ENCODE data around the gene GABRG3. TPM values are rescaled to one million over a fixed set of nuclear protein-coding genes. Genes with fewer than 3 reads are reported as not detected.

The GABRG3 gene
- total and polyA plus RNA-seq, 10 of the 15 experiments (the other 5 are each of a cell fraction or from before 2014, with no cell fraction given), result 0.15 TPM; not detected in 9

DNA sequence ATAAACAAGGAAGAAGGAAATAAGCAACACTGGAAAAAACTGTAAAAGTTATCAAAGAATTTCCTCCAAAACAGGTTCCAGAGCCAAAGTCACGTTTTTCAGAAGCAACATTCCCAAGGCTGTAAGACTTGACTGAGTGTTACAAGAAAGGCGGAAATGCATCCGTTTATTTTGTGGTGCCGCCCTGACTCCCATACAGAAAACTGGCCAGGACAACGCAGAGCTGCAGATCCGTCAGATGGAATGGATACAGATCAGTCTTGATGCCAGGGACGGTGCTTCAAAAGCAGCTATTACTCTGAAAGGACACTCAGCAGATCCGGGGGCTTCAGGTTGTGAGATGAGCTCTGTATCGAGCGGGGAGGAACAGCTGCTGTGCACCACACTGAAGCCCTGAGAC is 83.4 kb downstream of the GABRG3 start:
- Histone ChIP-seq H3K9me3 (replicated peaks; ENCODE audit: control insufficient read depth, insufficient read depth, low read length) (no peaks in the 10 kb centered on the region; the same call in 2 of the 3 replicates), H3K27me3 (replicated peaks in 1 of 2; ENCODE audit: control insufficient read depth in 2 of 2, insufficient read depth in 2 of 2, low read length in 1 of 2) (no peaks in the 10 kb centered on the region), H2AFZ (ENCODE audit: control insufficient read depth, low read depth, low read length) (no peak overlapping the region), H3K4me2 (ENCODE audit: control insufficient read depth, insufficient read depth) (no peak overlapping the region), H3K4me3 (no peak overlapping the region), H3K4me1 (ENCODE audit: control insufficient read depth, insufficient read depth, low read length) (no peaks in the 10 kb centered on the region), H3K36me3 (ENCODE audit: control insufficient read depth in 2 of 2, insufficient read depth in 2 of 2, low read length in 1 of 2) (no peaks in the 10 kb centered on the region), H3K9ac (ENCODE audit: control insufficient read depth, insufficient read depth, low read length) (no peak overlapping the region), H3K79me2 (ENCODE audit: control insufficient read depth, insufficient read depth, low read length) (no peaks in the 10 kb centered on the region), H4K20me1 (ENCODE audit: control insufficient read depth, insufficient read depth) (no peaks in the 10 kb centered on the region), H3K27ac (ENCODE audit: control insufficient read depth, insufficient read depth) (no peak overlapping the region)
- in situ Hi-C loops (cut with MboI) (no loop called here), intact Hi-C loops (cut with micrococcal nuclease; ENCODE audit: unreplicated experiment) (no loop called here)
- no TSS peak for BruUV-seq (replicated peaks)
- POLR2A ChIA-PET, result no interaction called here
- CTCF ChIA-PET, result no interaction called here
- FAIRE-seq (no peak), DNase-seq (ENCODE audit: low read depth, low spot score) (no peak), ATAC-seq (no peak)
- WGBS (ENCODE audit: insufficient coverage, insufficient replicate concordance, low lambda C conversion rate, missing lambda C conversion rate), result 27% methylated on average over 10 of the region's 10 CpGs
- SMC1A ChIA-PET (ENCODE audit: uncharacterized antibody, unreplicated experiment), result no interaction called here
- RAD21 ChIA-PET (ENCODE audit: unreplicated experiment), result no interaction called here
- TF ChIP-seq, protein P1, sequence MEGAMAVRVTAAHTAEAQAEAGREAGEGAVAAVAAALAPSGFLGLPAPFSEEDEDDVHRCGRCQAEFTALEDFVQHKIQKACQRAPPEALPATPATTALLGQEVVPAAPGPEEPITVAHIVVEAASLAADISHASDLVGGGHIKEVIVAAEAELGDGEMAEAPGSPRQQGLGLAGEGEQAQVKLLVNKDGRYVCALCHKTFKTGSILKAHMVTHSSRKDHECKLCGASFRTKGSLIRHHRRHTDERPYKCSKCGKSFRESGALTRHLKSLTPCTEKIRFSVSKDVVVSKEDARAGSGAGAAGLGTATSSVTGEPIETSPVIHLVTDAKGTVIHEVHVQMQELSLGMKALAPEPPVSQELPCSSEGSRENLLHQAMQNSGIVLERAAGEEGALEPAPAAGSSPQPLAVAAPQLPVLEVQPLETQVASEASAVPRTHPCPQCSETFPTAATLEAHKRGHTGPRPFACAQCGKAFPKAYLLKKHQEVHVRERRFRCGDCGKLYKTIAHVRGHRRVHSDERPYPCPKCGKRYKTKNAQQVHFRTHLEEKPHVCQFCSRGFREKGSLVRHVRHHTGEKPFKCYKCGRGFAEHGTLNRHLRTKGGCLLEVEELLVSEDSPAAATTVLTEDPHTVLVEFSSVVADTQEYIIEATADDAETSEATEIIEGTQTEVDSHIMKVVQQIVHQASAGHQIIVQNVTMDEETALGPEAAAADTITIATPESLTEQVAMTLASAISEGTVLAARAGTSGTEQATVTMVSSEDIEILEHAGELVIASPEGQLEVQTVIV (IDR thresholded peaks at IDR 0.05; ENCODE audit: borderline replicate concordance, partially characterized antibody), result no peak
- TF ChIP-seq YY1 (IDR thresholded peaks at IDR 0.05; ENCODE audit: low read depth, low read length) (no peak), SPI1 (IDR thresholded peaks at IDR 0.05; ENCODE audit: borderline replicate concordance, insufficient read depth, low read depth, low read length) (no peak), EP300 (IDR thresholded peaks at IDR 0.05; ENCODE audit: borderline replicate concordance in 1 of 2, control insufficient read depth in 1 of 2, low read depth in 2 of 2, low read length in 2 of 2) (no peak)
- TF ChIP-seq, protein P2, sequence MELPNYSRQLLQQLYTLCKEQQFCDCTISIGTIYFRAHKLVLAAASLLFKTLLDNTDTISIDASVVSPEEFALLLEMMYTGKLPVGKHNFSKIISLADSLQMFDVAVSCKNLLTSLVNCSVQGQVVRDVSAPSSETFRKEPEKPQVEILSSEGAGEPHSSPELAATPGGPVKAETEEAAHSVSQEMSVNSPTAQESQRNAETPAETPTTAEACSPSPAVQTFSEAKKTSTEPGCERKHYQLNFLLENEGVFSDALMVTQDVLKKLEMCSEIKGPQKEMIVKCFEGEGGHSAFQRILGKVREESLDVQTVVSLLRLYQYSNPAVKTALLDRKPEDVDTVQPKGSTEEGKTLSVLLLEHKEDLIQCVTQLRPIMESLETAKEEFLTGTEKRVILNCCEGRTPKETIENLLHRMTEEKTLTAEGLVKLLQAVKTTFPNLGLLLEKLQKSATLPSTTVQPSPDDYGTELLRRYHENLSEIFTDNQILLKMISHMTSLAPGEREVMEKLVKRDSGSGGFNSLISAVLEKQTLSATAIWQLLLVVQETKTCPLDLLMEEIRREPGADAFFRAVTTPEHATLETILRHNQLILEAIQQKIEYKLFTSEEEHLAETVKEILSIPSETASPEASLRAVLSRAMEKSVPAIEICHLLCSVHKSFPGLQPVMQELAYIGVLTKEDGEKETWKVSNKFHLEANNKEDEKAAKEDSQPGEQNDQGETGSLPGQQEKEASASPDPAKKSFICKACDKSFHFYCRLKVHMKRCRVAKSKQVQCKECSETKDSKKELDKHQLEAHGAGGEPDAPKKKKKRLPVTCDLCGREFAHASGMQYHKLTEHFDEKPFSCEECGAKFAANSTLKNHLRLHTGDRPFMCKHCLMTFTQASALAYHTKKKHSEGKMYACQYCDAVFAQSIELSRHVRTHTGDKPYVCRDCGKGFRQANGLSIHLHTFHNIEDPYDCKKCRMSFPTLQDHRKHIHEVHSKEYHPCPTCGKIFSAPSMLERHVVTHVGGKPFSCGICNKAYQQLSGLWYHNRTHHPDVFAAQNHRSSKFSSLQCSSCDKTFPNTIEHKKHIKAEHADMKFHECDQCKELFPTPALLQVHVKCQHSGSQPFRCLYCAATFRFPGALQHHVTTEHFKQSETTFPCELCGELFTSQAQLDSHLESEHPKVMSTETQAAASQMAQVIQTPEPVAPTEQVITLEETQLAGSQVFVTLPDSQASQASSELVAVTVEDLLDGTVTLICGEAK (IDR thresholded peaks at IDR 0.05; ENCODE audit: borderline replicate concordance), result no peak
- TF ChIP-seq, protein P3, sequence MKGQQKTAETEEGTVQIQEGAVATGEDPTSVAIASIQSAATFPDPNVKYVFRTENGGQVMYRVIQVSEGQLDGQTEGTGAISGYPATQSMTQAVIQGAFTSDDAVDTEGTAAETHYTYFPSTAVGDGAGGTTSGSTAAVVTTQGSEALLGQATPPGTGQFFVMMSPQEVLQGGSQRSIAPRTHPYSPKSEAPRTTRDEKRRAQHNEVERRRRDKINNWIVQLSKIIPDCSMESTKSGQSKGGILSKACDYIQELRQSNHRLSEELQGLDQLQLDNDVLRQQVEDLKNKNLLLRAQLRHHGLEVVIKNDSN (IDR thresholded peaks at IDR 0.05; ENCODE audit: borderline replicate concordance, extremely low read length, insufficient read depth, low read depth, low read length), result no peak
- TF ChIP-seq, protein P4, sequence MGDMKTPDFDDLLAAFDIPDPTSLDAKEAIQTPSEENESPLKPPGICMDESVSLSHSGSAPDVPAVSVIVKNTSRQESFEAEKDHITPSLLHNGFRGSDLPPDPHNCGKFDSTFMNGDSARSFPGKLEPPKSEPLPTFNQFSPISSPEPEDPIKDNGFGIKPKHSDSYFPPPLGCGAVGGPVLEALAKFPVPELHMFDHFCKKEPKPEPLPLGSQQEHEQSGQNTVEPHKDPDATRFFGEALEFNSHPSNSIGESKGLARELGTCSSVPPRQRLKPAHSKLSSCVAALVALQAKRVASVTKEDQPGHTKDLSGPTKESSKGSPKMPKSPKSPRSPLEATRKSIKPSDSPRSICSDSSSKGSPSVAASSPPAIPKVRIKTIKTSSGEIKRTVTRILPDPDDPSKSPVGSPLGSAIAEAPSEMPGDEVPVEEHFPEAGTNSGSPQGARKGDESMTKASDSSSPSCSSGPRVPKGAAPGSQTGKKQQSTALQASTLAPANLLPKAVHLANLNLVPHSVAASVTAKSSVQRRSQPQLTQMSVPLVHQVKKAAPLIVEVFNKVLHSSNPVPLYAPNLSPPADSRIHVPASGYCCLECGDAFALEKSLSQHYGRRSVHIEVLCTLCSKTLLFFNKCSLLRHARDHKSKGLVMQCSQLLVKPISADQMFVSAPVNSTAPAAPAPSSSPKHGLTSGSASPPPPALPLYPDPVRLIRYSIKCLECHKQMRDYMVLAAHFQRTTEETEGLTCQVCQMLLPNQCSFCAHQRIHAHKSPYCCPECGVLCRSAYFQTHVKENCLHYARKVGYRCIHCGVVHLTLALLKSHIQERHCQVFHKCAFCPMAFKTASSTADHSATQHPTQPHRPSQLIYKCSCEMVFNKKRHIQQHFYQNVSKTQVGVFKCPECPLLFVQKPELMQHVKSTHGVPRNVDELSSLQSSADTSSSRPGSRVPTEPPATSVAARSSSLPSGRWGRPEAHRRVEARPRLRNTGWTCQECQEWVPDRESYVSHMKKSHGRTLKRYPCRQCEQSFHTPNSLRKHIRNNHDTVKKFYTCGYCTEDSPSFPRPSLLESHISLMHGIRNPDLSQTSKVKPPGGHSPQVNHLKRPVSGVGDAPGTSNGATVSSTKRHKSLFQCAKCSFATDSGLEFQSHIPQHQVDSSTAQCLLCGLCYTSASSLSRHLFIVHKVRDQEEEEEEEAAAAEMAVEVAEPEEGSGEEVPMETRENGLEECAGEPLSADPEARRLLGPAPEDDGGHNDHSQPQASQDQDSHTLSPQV (IDR thresholded peaks at IDR 0.05), result no peak
- TF ChIP-seq, protein P5, sequence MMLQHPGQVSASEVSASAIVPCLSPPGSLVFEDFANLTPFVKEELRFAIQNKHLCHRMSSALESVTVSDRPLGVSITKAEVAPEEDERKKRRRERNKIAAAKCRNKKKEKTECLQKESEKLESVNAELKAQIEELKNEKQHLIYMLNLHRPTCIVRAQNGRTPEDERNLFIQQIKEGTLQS (IDR thresholded peaks at IDR 0.05; ENCODE audit: borderline replicate concordance, extremely low read depth, low read depth, low read length), result no peak
